GF-D8 (cell line): ENCODE data around the gene ITGAV.

Source experiments
- DNase-seq: peaks from one replicate; lab custom pipeline; 2025; lab: John Stamatoyannopoulos, UW

Gene ITGAV

GRCh38 chr2:186670831-186671230 lies 81.0 kb downstream of the ITGAV start:
- no peak for DNase-seq

- no peak for DNase-seq
Measured at GRCh38 chr2:186675380-186675779, 85.5 kb downstream of the ITGAV start.

DNA sequence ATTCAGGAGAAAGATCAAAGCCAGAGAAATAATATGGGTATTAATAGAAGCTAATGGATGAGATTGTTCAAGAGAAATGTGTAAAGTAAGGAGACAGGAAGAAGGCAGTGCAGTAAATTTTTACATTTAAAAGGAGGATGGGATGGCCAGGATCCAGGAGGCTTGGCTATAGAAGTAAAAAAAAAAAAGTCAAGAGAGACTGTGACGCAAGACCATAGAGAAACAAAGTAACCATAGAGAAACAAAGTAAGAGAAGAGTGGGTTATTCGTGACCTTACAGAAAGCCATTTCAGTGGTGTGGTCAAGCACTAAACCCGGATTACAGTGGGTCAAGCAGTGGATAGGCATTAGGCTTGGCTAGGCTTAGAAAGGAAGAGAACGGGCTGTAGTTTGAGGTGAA lies 93.5 kb downstream of the ITGAV start:
- DNase-seq, result no peak

- no peak for DNase-seq
Measured at GRCh38 chr2:186687807-186688211, 98.0 kb downstream of the ITGAV start.

DNA sequence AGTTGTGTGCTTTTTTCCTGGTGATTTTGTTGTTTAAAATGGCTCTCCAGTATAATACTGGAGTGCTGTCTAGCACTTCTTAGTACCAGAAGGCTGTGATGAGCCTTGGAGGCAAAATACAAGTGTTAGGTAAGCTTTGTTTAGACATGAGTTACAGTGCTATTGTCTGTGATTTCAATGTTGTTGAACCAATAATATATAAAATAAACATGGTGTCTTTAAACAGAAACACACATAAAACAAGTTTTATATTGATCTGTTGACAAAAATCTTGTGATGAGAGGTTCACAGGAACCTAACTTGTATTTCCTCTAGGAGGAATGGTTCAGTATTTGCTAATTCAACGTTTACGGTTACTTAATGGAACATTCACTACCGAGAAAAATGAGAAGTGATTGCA lies 99.0 kb downstream of the ITGAV start:
- no peak for DNase-seq

GRCh38 chr2:186690786-186691185 lies 100.9 kb downstream of the ITGAV start:
- DNase-seq, result no peak

- DNase-seq, result no peak
Measured at GRCh38 chr2:186691231-186691630, 101.4 kb downstream of the ITGAV start.

DNA sequence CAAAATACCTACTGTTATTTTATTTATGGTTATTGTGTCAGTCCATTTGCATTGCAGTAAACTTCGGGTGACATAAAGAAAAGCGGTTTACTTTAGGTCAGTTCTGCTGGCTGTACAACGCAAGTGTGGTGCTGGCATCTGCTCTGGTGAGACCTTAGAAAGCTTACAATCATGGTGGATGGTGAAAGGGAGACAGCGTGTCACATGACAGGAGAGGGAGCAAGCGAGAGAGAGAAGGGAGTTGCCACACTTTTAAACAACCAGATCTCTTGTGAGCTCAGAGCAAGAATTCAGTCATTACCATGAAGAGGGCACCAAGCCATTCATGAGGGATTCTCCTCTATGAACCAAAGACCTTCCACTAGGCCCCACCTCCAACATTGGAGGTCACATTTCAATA lies 102.0 kb downstream of the ITGAV start:
- no peak for DNase-seq

- no peak for DNase-seq
Measured at GRCh38 chr2:186693446-186693832, 103.6 kb downstream of the ITGAV start.

GRCh38 chr2:186695081-186695756 lies 105.4 kb downstream of the ITGAV start:
- no peak for DNase-seq

DNA sequence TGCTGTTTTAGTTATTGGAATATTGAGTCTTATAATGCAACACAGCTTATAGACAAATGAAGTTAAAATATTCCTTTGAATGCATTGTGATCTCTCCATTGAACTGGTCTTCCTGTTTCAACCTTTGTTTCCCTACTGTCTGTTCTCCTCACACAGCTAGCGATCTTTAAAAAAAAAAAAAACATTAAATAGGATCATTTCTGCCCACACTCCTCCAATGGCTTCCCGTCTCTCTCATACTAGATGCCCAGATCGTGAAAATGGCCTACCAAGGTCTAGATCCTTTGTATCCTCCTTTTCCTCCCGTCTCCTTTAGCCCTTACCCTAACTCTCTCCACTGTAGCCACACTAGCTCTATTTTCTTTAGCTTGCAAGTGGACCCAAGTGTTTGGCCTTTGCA lies 106.4 kb downstream of the ITGAV start:
- no peak for DNase-seq

- no peak for DNase-seq
Measured at GRCh38 chr2:186696804-186697203, 106.9 kb downstream of the ITGAV start.

DNA sequence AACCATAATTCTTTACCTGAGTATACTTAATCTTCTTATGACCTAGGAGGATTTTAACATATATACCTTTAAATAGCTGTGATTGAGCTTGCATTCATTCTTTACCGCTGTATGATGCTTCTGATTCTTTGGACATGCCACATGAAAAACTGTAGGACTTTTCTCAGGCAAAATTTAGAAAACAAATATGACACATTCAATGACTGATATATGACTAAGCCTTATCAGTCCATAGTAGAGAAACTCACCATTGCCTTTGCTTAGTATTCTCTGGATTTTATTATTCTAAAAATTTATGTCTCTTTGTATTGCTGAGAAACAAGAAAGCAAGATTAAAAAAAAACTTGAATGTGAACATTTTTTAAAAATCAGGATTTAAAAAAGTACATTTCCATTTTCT lies 107.7 kb downstream of the ITGAV start:
- no peak for DNase-seq

DNA sequence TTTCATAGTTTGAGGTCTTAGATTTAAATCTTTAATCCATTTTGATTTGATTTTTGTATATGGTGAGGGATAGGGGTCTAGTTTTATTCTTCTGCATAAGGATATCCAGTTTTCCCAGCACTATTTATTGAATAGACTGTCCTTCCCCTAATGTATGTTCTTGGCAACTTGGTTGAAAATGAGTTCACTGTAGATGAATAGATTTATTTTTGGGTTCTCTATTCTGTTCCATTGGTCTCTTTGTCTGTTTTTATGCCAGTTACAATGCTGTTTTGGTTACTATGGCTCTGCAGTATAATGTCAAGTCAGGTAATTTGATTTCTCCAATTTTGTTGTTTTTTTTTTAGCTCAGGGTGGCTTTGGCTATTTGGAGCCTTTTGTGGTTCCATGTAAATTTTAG lies 109.9 kb downstream of the ITGAV start:
- no peak for DNase-seq

DNA sequence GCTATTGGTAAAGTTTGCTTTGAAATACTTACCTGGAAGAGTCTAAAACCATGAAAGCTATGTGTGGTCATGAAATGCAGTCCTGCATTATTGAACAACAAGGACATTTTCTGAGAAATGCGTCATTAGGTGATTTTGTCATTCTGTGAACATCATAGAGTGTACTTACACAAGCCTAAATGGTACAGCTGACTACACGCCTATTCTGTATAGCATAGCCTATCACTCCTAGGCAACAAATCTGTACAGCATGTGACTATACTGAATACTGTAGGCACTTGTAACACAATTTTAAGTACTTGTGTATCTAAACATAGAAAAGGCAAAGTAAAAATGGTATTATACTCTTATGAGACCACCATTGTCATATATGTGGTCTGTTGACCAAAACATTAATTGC lies 112.2 kb downstream of the ITGAV start:
- no peak for DNase-seq

GRCh38 chr2:186702501-186702900 lies 112.6 kb downstream of the ITGAV start:
- DNase-seq, result no peak

GRCh38 chr2:186704897-186705296 lies 115.0 kb downstream of the ITGAV start:
- DNase-seq, result no peak

DNA sequence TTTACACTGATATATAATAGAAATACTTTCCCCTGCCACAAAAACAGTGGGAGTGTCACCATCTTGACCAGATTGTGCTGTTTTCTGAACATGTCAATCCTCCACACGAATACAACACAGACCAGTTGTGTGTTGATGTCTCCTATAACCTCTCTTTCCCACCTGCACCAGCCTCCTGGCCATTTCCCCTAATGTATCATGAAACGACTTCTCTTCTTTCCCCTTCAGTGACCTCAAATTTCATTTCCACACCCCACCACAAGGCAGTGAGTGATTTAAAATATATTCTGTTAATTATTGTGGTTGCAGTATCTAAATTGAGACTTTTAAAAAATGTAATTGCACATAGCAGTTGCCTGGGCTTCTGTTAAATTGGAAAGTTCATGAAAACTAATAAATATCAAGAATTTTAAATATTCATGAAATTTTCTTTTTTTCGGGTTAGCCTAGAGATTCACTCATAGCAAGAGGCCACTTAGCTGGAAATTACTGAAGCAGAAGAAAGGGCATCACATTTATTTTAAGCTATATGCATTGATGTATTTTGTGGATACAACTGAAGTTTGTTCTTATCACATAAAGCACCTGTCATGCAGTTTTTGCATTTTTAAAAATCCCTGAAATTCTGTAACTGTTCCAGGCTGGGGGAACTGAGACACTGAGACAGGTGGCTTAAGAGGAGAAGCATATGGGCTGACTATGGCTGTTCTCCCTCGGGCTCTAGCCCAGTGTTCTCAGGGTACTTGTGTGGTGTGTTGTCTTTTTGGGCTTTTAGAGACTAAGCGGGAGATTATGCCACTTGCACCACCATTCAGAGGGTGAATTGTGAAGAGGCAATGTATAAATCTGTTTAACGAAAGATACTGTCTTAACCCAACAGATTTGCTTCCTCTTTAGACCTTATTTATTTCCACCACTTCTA lies 119.9 kb downstream of the ITGAV start:
- no peak for DNase-seq

DNA sequence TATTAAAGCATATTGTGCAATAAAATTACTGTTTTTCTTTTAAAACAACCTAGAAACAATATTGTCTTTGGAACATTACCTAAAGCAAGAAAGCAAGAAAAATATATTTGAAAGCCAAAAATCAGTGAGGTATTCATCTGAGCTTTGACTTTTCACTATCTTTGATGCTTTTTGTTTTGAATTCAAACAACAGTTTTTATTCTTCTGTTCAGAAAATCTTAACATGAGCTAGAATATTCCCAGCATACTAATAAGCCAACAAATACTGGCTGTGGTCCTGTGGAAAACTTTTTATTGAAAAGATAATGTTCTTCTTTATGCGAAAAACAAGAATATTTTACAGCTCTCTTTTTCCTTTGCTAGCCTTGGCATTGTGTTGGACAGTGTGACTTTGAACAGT lies 123.8 kb downstream of the ITGAV start:
- no peak for DNase-seq

GRCh38 chr2:186714611-186715010 lies 124.8 kb downstream of the ITGAV start:
- no peak for DNase-seq

GRCh38 chr2:186716004-186716403 lies 126.1 kb downstream of the ITGAV start:
- no peak for DNase-seq

- DNase-seq, result no peak
Measured at GRCh38 chr2:186716899-186717298, 127.0 kb downstream of the ITGAV start.

DNA sequence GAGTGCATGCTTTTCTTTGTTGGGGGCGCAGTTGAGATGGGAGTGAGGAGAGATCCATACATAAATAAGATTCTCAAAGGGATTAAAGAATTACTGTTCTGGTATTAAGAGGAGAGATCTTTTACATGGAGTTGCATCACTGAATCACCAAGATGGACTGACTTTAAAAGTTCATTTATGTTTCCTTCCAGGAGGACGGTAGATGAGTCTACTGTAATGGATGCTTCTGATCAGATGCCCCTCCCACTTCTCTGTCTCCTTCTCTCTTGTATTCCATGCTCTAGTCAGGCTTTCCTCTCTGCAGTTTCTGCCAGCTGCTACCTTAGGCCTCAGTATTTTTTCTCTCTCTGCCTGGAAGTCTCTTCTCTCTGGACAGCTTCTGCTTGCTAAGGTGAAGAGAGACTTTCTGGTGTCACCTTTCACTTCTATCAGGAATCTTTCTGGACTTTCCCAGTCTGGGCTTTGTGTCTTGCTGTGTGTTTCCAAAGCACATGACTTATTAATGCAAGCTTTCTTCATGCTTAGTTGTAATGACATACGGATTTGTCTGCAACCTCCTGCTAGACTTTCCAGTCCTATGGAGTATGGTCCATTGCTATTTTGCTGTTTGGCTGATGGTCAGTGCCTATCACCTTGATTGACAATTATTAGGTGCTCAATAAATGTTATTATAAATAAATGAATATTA lies 127.6 kb downstream of the ITGAV start:
- DNase-seq, result no peak
